Bronchial epithelial cell (primary cell): ENCODE results near the gene EIF1B. TPM values are rescaled to one million over a fixed set of nuclear protein-coding genes. Genes with fewer than 3 reads are reported as not detected.

ENCODE experiments used
- DNase-seq: peaks from one replicate; pipeline ENCODE4 v3.0.0-alpha.2; 2010; ENCODE audit warnings: low read depth
- FAIRE-seq: peaks from 2 replicates; lab custom pipeline; 2011; peaks lifted over from hg19 to GRCh38; lab: Jason Lieb, UNC
- H3K27me3 ChIP-seq: 2 replicates; pipeline ENCODE4 v1.5.1; 2011; ENCODE audit warnings: low read length; ENCODE audit not compliant: control insufficient read depth, insufficient read depth
- H3K36me3 ChIP-seq: 2 replicates; pipeline ENCODE4 v1.5.1; 2011; ENCODE audit warnings: low read length; ENCODE audit not compliant: control insufficient read depth, insufficient read depth
- H3K4me3 ChIP-seq: 2 replicates; pipeline ENCODE4 v1.5.1; 2011; ENCODE audit warnings: mild to moderate bottlenecking, low read depth, low read length, control low read depth
- total RNA-seq: library from RNA; depleted of rRNA; stranded (reverse); fragments of >200 nt; gene quantifications from 2 replicates; pipeline ENCODE4 v1.2.1, GENCODE V29; 2014
- TF ChIP-seq, protein P1 (sequence below): IDR thresholded peaks from 2 replicates; pipeline ENCODE4 v1.5.1; 2011; ENCODE audit warnings: mild to moderate bottlenecking, moderate library complexity, low read length, control low read depth, inconsistent platforms; ENCODE audit not compliant: insufficient read depth, severe bottlenecking

Gene EIF1B
- total RNA-seq, 1 donor from 2014 or later, result 10.5 TPM

DNA sequence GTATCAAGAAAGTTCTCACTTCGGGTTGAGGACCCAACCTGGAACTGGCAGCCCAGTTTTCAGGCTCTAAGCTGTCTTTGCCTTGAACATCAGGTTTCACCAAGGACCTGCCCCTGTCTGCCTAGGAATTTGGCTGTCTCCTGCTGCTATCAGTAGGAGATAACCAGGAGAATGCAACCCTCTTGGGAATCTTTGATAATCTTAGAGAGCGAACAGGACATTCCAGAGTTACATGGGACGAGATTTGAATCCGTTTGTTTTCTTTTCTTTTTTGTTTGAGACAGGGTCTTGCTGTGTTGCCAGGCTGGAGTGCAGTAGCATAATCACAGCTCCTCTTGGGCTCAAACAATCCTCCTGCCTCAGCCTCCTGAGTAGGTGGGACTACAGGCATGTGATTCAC is 18.0 kb upstream of the EIF1B start:
- FAIRE-seq, result no peak
- no peaks in the 10 kb centered on the region for H3K36me3 ChIP-seq
- no peak for DNase-seq
- TF ChIP-seq, protein P1, sequence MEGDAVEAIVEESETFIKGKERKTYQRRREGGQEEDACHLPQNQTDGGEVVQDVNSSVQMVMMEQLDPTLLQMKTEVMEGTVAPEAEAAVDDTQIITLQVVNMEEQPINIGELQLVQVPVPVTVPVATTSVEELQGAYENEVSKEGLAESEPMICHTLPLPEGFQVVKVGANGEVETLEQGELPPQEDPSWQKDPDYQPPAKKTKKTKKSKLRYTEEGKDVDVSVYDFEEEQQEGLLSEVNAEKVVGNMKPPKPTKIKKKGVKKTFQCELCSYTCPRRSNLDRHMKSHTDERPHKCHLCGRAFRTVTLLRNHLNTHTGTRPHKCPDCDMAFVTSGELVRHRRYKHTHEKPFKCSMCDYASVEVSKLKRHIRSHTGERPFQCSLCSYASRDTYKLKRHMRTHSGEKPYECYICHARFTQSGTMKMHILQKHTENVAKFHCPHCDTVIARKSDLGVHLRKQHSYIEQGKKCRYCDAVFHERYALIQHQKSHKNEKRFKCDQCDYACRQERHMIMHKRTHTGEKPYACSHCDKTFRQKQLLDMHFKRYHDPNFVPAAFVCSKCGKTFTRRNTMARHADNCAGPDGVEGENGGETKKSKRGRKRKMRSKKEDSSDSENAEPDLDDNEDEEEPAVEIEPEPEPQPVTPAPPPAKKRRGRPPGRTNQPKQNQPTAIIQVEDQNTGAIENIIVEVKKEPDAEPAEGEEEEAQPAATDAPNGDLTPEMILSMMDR, result no peak
- no peaks in the 10 kb centered on the region for H3K27me3 ChIP-seq
- no peak overlapping the region for H3K4me3 ChIP-seq

- DNase-seq (no peak), FAIRE-seq (no peak)
- no peaks in the 10 kb centered on the region for H3K27me3 ChIP-seq
- H3K36me3 ChIP-seq, result no peaks in the 10 kb centered on the region
- TF ChIP-seq, protein P1, result no peak
- no peak overlapping the region for H3K4me3 ChIP-seq
Observed at GRCh38 chr3:40292637-40293349, 16.7 kb upstream of the EIF1B start.

GRCh38 chr3:40294434-40294833 is 15.1 kb upstream of the EIF1B start:
- TF ChIP-seq, protein P1, result no peak
- no peaks in the 10 kb centered on the region for H3K27me3 ChIP-seq
- no peak overlapping the region for H3K4me3 ChIP-seq
- DNase-seq (no peak), FAIRE-seq (no peak)
- no peaks in the 10 kb centered on the region for H3K36me3 ChIP-seq

DNA sequence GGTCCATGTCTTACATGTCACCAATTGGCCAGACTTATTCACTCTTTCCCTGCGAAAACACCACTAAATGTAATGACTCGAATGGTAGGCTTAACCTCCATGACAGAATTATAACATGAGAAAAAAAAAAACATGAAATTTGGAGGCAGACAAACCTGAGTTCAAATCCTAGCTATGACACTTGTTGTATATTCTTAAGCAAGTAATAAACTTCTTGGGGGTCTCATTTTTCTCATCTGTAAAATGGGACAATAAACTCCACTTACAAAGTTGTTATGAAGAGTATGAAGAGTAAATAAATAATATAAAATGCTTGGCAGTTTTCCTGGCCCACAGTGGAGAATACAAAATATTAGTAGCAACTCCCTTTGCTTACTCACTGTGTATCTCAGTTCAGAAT is 11.4 kb upstream of the EIF1B start:
- no peaks in the 10 kb centered on the region for H3K36me3 ChIP-seq

DNA sequence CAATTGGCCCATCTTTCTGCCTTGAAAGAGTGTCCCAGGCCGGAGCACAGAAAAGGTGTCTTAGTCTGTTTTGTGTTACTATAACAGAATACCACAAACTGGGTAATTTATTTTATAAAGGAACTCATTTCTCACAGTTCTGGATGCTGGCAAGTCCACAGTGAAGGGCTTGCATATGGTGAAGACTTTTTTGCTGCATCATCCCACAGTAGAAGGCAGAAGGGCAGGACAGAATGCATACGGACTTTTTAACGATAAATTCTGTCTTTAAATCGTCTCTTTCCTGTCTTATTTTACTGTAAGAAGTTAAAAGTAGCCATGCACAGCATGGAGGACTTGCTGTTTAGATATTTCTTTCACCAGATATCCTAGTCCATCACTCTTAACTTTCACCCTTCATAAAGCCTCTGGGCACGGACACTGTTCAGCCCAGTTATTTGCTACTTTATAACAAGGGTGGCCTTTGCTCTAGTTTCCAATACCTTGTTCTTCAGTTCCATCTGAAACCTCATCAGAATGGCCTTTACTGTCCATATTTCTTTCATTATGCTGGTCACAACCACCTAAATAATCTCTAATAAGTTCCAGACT is 10.3 kb upstream of the EIF1B start:
- no peak for DNase-seq

More for the DNA sequence above, 11.4 kb upstream of the EIF1B start:
- FAIRE-seq (no peak), DNase-seq (no peak)
- Histone ChIP-seq H3K4me3 (no peak overlapping the region), H3K27me3 (no peaks in the 10 kb centered on the region)
- TF ChIP-seq, protein P1, result no peak

More for the DNA sequence above, 10.3 kb upstream of the EIF1B start:
- no peak overlapping the region for H3K4me3 ChIP-seq
- no peak for FAIRE-seq
- TF ChIP-seq, protein P1, result no peak
- no peaks in the 10 kb centered on the region for H3K27me3 ChIP-seq
- H3K36me3 ChIP-seq, result no peaks in the 10 kb centered on the region
